ENCODE measurements around the gene UPF2.
"Not testable (repeated sequence)": the region's sequence is repeated elsewhere in the genome, so short reads cannot be mapped to it uniquely, and the experiment has no call there.

UPF2 gene

DNA sequence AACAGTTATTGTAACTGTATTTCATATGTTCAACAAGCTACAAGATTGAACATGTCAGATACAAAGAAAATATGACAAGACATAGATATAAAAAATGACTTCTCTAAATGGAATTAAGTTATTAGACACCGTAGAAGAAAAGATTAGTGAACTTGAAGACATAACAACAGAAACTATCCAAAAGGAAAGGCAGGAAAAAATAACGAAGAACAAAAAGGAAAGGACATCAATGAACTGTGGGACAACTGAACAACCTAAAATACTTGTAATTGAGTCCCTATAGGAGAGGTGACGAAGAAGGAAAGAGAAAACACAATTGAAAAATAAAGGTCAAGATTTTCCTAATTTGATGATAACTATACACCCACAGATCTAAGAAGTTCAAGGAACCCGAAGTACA lies 32.3 kb downstream of the UPF2 start:
- Histone ChIP-seq H3K9ac (ENCODE audit: insufficient read length) (no peak overlapping the region), H3K4me3 (no peak overlapping the region), H3K27ac (no peak overlapping the region), H3K9me3 (ENCODE audit: low read depth, low read length) (no peaks in the 10 kb centered on the region), H3K36me3 (ENCODE audit: insufficient read depth, low read length) (peaks cover 5% of the 10 kb centered on the region; the same call in 1 of the 2 replicates)
- no peak for DNase-seq (ENCODE audit: low read depth, low spot score)
- TF ChIP-seq FOXP2 (optimal IDR thresholded peaks at IDR 0.05; ENCODE audit: control extremely low read depth, extremely low read length, insufficient read depth) = no peak

DNA sequence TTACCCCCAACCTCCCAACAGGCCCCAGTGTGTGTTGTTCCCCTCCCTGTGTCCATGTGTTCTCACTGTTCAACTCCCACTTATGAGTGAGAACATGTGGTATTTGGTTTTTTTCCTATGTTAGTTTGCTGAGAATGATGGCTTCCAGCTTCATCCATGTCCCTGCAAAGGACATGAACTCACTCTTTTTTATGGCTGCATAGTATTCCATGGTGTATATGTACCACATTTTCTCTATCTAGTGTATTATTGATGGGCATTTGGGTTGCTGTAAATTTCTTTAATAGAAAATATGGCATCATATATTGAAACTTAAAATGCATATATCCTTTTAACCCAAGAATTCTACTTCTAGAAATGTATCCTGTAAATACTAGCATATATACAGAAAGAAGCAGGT lies 33.8 kb downstream of the UPF2 start:
- H3K9me3 ChIP-seq (ENCODE audit: low read depth, low read length); H3K9ac ChIP-seq (ENCODE audit: insufficient read length); H3K36me3 ChIP-seq (ENCODE audit: insufficient read depth, low read length); H3K4me3 ChIP-seq; DNase-seq (ENCODE audit: low read depth, low spot score); H3K27ac ChIP-seq: not testable (repeated sequence)

DNA sequence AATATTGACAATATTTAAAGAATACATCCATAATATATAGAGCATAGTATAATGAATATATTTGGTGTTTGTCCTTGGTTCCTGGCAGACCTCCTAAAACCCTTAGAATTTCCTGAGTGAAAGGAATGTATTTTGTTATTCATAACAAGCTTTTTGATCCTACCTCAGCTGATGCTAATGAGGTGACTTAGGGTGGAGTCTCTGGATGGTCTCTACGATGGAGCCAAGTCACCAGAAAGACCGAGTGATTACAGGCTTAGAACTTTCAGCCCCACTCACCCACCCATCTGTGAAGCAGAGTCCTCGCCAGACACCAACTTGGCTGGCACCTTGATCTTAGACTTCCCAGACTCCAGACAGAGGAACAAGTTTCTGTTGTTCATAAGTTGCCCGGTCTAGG lies 35.9 kb downstream of the UPF2 start:
- H3K27ac ChIP-seq = no peak overlapping the region
- H3K36me3 ChIP-seq (ENCODE audit: insufficient read depth, low read length) = peaks cover 5% of the 10 kb centered on the region; the same call in 1 of the 2 replicates
- DNase-seq (ENCODE audit: low read depth, low spot score) = no peak
- no peak overlapping the region for H3K9ac ChIP-seq (ENCODE audit: insufficient read length)
- H3K9me3 ChIP-seq (ENCODE audit: low read depth, low read length) = no peaks in the 10 kb centered on the region
- no peak overlapping the region for H3K4me3 ChIP-seq
- TF ChIP-seq EZH2 (IDR thresholded peaks at IDR 0.05) (no peak), FOXP2 (optimal IDR thresholded peaks at IDR 0.05; ENCODE audit: control extremely low read depth, extremely low read length, insufficient read depth) (no peak), POLR2AphosphoS5 (IDR thresholded peaks at IDR 0.05; ENCODE audit: borderline replicate concordance, low read depth, low read length) (no peak)

DNA sequence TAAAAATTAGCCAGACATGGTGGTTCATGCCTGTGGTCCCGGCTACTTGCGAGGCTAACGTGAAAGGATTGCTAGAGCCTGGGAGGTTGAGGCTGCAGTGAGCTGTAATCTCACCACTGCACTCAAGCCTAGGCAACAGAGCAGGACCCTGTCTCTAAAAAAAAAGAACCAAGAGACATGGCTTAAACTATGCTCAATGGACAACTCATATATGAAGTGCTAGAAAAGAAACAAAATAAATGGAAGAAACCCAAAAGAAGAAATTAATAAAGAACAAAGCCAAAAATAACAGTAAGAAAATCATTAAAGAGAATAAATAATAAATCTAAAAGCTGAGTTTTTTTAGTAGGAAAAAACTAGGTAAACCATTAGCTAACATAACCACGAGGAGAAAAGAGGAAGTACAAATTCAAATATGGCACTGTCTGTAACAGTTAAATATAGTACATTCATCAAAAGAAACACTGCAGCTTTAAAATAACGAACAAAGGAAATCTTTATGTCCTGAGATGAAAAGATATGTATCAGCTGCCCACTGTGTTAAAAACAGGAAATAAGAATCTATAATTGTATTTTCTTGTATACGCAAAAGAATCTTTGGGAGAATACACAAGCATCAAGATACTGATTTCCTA lies 48.7 kb downstream of the UPF2 start:
- TF ChIP-seq POLR2AphosphoS5 (IDR thresholded peaks at IDR 0.05; ENCODE audit: borderline replicate concordance, low read depth, low read length) (no peak), FOXP2 (optimal IDR thresholded peaks at IDR 0.05; ENCODE audit: control extremely low read depth, extremely low read length, insufficient read depth) (no peak), EZH2 (IDR thresholded peaks at IDR 0.05) (no peak)
- Histone ChIP-seq H3K27ac (no peak overlapping the region), H3K9ac (ENCODE audit: insufficient read length) (no peak overlapping the region), H3K4me3 (no peak overlapping the region), H3K9me3 (ENCODE audit: low read depth, low read length) (no peaks in the 10 kb centered on the region), H3K36me3 (ENCODE audit: insufficient read depth, low read length) (no peaks in the 10 kb centered on the region; the same call in 1 of the 2 replicates)
- no peak for DNase-seq (ENCODE audit: low read depth, low spot score)

DNA sequence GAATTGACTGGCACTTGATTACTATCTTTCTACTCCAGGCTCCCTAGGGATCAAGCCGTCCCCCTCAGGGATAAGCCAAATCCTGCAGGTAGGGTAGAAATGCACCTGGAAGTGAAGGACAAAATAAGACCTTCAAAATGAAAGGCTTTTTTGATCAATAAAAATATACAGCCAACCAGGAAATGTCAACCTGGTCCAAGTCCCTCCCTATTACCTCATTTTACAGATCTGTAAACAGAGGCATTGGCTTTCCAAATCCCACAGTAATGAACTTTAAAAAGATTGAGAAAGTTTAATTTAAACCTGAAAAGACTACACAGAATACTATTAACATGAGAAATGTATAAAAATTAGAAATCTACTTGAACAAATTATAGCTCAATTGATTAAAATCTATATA lies 53.7 kb downstream of the UPF2 start:
- no peak for DNase-seq (ENCODE audit: low read depth, low spot score)
- no peak overlapping the region for H3K9ac ChIP-seq (ENCODE audit: insufficient read length)
- TF ChIP-seq EZH2 (IDR thresholded peaks at IDR 0.05) (no peak), FOXP2 (optimal IDR thresholded peaks at IDR 0.05; ENCODE audit: control extremely low read depth, extremely low read length, insufficient read depth) (no peak), POLR2AphosphoS5 (IDR thresholded peaks at IDR 0.05; ENCODE audit: borderline replicate concordance, low read depth, low read length) (no peak)
- H3K4me3 ChIP-seq = no peak overlapping the region
- no peaks in the 10 kb centered on the region for H3K9me3 ChIP-seq (ENCODE audit: low read depth, low read length)
- no peaks in the 10 kb centered on the region for H3K36me3 ChIP-seq (ENCODE audit: insufficient read depth, low read length)
- no peak overlapping the region for H3K27ac ChIP-seq

DNA sequence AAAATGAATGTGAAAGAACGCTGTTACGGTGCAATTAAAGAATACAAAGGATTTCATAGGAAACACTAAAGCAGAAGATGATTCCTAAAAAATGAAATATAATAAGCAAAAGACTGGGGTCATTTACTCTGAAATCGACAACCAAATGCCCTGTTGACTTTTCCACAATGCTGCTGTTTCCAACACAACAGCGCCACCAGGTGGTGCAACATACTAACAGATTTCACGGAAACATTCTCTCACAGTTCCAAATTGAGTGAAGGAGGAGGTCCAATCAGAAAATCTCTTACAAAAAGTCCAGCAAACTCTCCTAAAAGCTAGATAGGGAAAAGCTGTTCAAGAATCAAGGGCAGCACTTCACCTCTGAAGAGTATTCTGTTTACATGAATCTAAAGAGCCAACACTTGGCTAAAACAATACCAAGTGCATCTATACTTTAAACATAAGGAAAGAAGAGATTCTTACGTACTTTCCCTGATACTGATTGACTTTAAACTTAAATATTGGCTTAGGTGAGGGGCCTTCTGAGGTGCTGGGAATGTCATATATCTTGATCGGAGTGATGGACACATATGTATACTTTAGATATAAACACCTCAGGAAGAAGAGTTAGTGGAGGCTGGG lies 55.9 kb downstream of the UPF2 start:
- Histone ChIP-seq H3K36me3 (ENCODE audit: insufficient read depth, low read length) (no peaks in the 10 kb centered on the region), H3K4me3 (no peak overlapping the region), H3K27ac (no peak overlapping the region), H3K9ac (ENCODE audit: insufficient read length) (no peak overlapping the region), H3K9me3 (ENCODE audit: low read depth, low read length) (no peaks in the 10 kb centered on the region)
- no peak for DNase-seq (ENCODE audit: low read depth, low spot score)
- TF ChIP-seq FOXP2 (optimal IDR thresholded peaks at IDR 0.05; ENCODE audit: control extremely low read depth, extremely low read length, insufficient read depth) (no peak), POLR2AphosphoS5 (IDR thresholded peaks at IDR 0.05; ENCODE audit: borderline replicate concordance, low read depth, low read length) (no peak), EZH2 (IDR thresholded peaks at IDR 0.05) (no peak)

DNA sequence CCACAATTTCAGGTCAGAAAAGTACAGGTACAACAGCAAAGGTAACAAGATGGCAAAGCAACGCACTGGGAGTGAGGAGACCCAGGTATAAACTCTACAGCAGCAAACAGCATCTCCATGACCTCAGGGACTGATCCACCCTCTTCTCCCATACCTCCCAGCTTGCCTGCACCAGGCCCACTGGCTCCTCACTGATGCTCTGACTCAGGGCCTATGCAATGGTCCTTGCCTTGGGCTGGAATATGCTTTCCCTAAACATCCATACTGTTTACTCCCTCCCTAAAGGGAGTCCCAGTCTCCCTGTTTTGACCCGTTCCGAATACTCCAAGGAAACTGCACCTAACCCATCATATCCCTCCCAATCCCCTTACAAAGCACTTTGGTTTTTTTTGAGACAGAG lies 60.4 kb downstream of the UPF2 start:
- TF ChIP-seq POLR2AphosphoS5 (IDR thresholded peaks at IDR 0.05; ENCODE audit: borderline replicate concordance, low read depth, low read length) (no peak), EZH2 (IDR thresholded peaks at IDR 0.05) (no peak), FOXP2 (optimal IDR thresholded peaks at IDR 0.05; ENCODE audit: control extremely low read depth, extremely low read length, insufficient read depth) (no peak)
- Histone ChIP-seq H3K4me3 (no peak overlapping the region), H3K9me3 (ENCODE audit: low read depth, low read length) (no peaks in the 10 kb centered on the region), H3K27ac (no peak overlapping the region), H3K36me3 (ENCODE audit: insufficient read depth, low read length) (no peaks in the 10 kb centered on the region), H3K9ac (ENCODE audit: insufficient read length) (no peak overlapping the region)
- no peak for DNase-seq (ENCODE audit: low read depth, low spot score)

DNA sequence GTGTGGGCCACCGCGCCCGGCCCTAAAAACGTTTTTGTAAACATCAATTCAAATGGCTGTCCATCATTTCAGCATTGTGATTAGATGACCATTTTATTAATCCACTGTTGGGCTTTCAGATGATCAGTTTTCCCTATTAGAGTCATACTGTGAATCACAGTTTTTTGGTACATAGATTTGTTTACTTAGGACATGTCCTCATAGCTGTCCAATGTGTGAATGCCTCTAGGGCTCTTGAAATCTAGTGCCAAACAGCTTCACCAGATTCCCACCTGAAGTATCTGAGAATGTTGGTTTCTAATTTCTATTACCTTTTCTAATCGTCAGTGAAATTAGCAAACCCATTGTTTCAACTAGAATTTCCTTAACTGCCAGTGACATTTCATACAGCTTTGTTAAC lies 66.8 kb downstream of the UPF2 start:
- DNase-seq (ENCODE audit: low read depth, low spot score) = no peak
- H3K36me3 ChIP-seq (ENCODE audit: insufficient read depth, low read length) = no peaks in the 10 kb centered on the region
- H3K4me3 ChIP-seq = no peak overlapping the region
- H3K9ac ChIP-seq (ENCODE audit: insufficient read length) = no peak overlapping the region
- H3K9me3 ChIP-seq (ENCODE audit: low read depth, low read length) = no peaks in the 10 kb centered on the region
- no peak for TF ChIP-seq EZH2 (IDR thresholded peaks at IDR 0.05)
- no peak for TF ChIP-seq FOXP2 (optimal IDR thresholded peaks at IDR 0.05; ENCODE audit: control extremely low read depth, extremely low read length, insufficient read depth)
- TF ChIP-seq POLR2AphosphoS5 (IDR thresholded peaks at IDR 0.05; ENCODE audit: borderline replicate concordance, low read depth, low read length) = no peak
- H3K27ac ChIP-seq = no peak overlapping the region

DNA sequence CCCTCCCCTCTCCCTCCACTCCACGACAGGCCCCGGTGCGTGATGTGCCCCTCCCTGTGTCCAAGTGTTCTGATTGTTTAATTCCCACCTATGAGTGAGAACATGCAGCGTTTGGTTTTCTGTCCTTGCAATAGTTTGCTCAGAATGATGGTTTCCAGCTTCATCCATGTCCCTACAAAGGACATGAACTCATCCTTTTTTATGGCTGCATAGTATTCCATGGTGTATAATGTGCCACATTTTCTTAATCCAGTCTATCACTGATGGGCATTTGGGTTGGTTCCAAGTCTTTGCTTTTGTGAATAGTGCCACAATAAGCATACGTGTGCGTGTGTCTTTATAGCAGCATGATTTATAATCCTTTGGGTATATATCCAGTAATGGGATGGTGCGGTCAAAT lies 70.1 kb downstream of the UPF2 start:
- not testable (repeated sequence) for DNase-seq (ENCODE audit: low read depth, low spot score); H3K36me3 ChIP-seq (ENCODE audit: insufficient read depth, low read length); H3K27ac ChIP-seq; H3K4me3 ChIP-seq; H3K9me3 ChIP-seq (ENCODE audit: low read depth, low read length); H3K9ac ChIP-seq (ENCODE audit: insufficient read length)

Data from SK-N-MC (cell line).